IMR-90 (cell line): ENCODE results near the gene ABCA4.

Source experiments
- CEBPB ChIP-seq: IDR thresholded peaks from 2 replicates; pipeline ENCODE4 v1.6.1; 2012; ENCODE audit warnings: low read depth, low read length, improper control_type of control experiment
- CHD1 ChIP-seq: IDR thresholded peaks from 2 replicates; pipeline ENCODE4 v1.6.1; 2012; ENCODE audit warnings: low read depth, low read length, improper control_type of control experiment
- CTCF ChIP-seq: conservative IDR thresholded peaks from 2 replicates; pipeline ENCODE4 v1.5.1; 2012; ENCODE audit warnings: mild to moderate bottlenecking, low read depth, low read length, improper control_type of control experiment
- ELK1 ChIP-seq: fragments of 150-350 bp; IDR thresholded peaks from 2 replicates; pipeline ENCODE4 v1.6.1; 2016; ENCODE audit warnings: low read depth, mild to moderate bottlenecking, low read length, moderate library complexity, borderline replicate concordance
- FOS ChIP-seq: fragments of 150-350 bp; IDR thresholded peaks from 2 replicates; pipeline ENCODE4 v1.6.1; 2016; ENCODE audit warnings: low read depth, low read length
- MAFK ChIP-seq: IDR thresholded peaks from 2 replicates; pipeline ENCODE4 v1.6.1; 2012; ENCODE audit warnings: low read depth, low read length, improper control_type of control experiment
- MXI1 ChIP-seq: IDR thresholded peaks from 2 replicates; pipeline ENCODE4 v1.6.1; 2012; ENCODE audit warnings: low read depth, mild to moderate bottlenecking, low read length, moderate library complexity, borderline replicate concordance
- NFE2L2 ChIP-seq: fragments of 150-350 bp; IDR thresholded peaks from 2 replicates; pipeline ENCODE4 v1.6.1; 2016; ENCODE audit warnings: low read depth, mild to moderate bottlenecking, low read length
- POLR2A ChIP-seq: IDR thresholded peaks from 2 replicates; pipeline ENCODE4 v1.6.1; 2012; ENCODE audit warnings: mild to moderate bottlenecking, low read depth, low read length
- RAD21 ChIP-seq: IDR thresholded peaks from 2 replicates; pipeline ENCODE4 v1.6.1; 2012; ENCODE audit warnings: low read length, improper control_type of control experiment
- RCOR1 ChIP-seq: IDR thresholded peaks from 2 replicates; pipeline ENCODE4 v1.6.1; 2012; ENCODE audit warnings: mild to moderate bottlenecking, low read length, improper control_type of control experiment; ENCODE audit not compliant: insufficient replicate concordance
- RFX5 ChIP-seq: IDR thresholded peaks from 2 replicates; pipeline ENCODE4 v1.8.0; 2012; ENCODE audit warnings: low read depth, mild to moderate bottlenecking, low read length, moderate library complexity
- SMC3 ChIP-seq: fragments of 150-350 bp; IDR thresholded peaks from 2 replicates; pipeline ENCODE4 v1.6.1; 2016; ENCODE audit warnings: low read depth, mild to moderate bottlenecking, antibody characterized with exemption, low read length, moderate library complexity
- USF2 ChIP-seq: fragments of 150-350 bp; IDR thresholded peaks from 2 replicates; pipeline ENCODE4 v1.6.1; 2017; ENCODE audit warnings: mild to moderate bottlenecking, antibody characterized with exemption, low read length, low read depth

- no peak for TF ChIP-seq CTCF
- no peak for TF ChIP-seq RFX5
- TF ChIP-seq CHD1: no peak
- TF ChIP-seq ELK1: no peak
- no peak for TF ChIP-seq NFE2L2
- no peak for TF ChIP-seq RCOR1
- TF ChIP-seq RAD21: no peak
- TF ChIP-seq MXI1: no peak
- TF ChIP-seq POLR2A: no peak
- no peak for TF ChIP-seq USF2
- TF ChIP-seq MAFK: no peak
- no peak for TF ChIP-seq CEBPB
- TF ChIP-seq SMC3: no peak
- TF ChIP-seq FOS: no peak
These were observed 16.0 kb downstream of the ABCA4 start for GRCh38 chr1:94104776-94105580.
